ENCODE measurements around the gene TNXB. TPM values are rescaled to one million over a fixed set of nuclear protein-coding genes. Genes with fewer than 3 reads are reported as not detected.

TNXB gene
- total RNA-seq, 2 experiments from 2014 or later: 3.1 to 5.5 TPM

GRCh38 chr6:32095338-32096086, 13.6 kb downstream of the TNXB start:
- CTCF ChIA-PET: no interaction called here
- no peak for DNase-seq
- Mint-ChIP-seq H3K27ac (no peak overlapping the region), H3K36me3 (no peaks in the 10 kb centered on the region), H3K4me3 (no peak overlapping the region), H3K9me3 (ENCODE audit: low read depth) (no peaks in the 10 kb centered on the region), H3K4me1 (no peaks in the 10 kb centered on the region), H3K27me3 (peaks cover 72% of the 10 kb centered on the region)
- ATAC-seq: no peak

GRCh38 chr6:32092760-32093497, 16.2 kb downstream of the TNXB start:
- Mint-ChIP-seq H3K9me3 (ENCODE audit: low read depth) (no peaks in the 10 kb centered on the region), H3K4me3 (no peak overlapping the region), H3K27me3 (peaks cover 83% of the 10 kb centered on the region), H3K27ac (no peak overlapping the region), H3K36me3 (no peaks in the 10 kb centered on the region), H3K4me1 (no peaks in the 10 kb centered on the region)
- CTCF ChIA-PET: interaction anchor here (0.7 to 1.6 kb wide), 4 partner anchors 12 to 46 kb away, joined by 3 to 4 read pairs (median 4); no protein-coding TSS in a partner anchor
- DNase-seq: no peak
- no peak for ATAC-seq

GRCh38 chr6:32089082-32089828, 19.9 kb downstream of the TNXB start:
- Mint-ChIP-seq H3K27ac (no peak overlapping the region), H3K36me3 (no peaks in the 10 kb centered on the region), H3K27me3 (peaks cover 76% of the 10 kb centered on the region), H3K9me3 (ENCODE audit: low read depth) (no peaks in the 10 kb centered on the region), H3K4me1 (peaks cover 13% of the 10 kb centered on the region), H3K4me3 (no peak overlapping the region)
- no peak for DNase-seq
- CTCF ChIA-PET: interaction anchor here (1.3 kb wide), 1 partner anchor 613 kb away, joined by 3 read pairs; no protein-coding TSS in a partner anchor
- no peak for ATAC-seq

- Mint-ChIP-seq H3K36me3 (no peaks in the 10 kb centered on the region), H3K4me3 (no peak overlapping the region), H3K27ac (no peak overlapping the region), H3K4me1 (peaks cover 13% of the 10 kb centered on the region), H3K9me3 (ENCODE audit: low read depth) (no peaks in the 10 kb centered on the region), H3K27me3 (peaks cover 74% of the 10 kb centered on the region)
- CTCF ChIA-PET: interaction anchor here (0.7 to 1.0 kb wide), 2 partner anchors 30 to 107 kb away, joined by 3 read pairs; no protein-coding TSS in a partner anchor
- DNase-seq: no peak
- ATAC-seq: no peak
These were observed 20.6 kb downstream of the TNXB start for GRCh38 chr6:32088487-32089049.

GRCh38 chr6:32087574-32088486, 21.3 kb downstream of the TNXB start:
- ATAC-seq (peak; percentile 90), DNase-seq (peak; percentile 81)
- CTCF ChIA-PET: interaction anchor here (0.7 to 1.0 kb wide), 2 partner anchors 31 to 107 kb away, joined by 3 read pairs; no protein-coding TSS in a partner anchor
- Mint-ChIP-seq H3K27me3 (peaks cover 75% of the 10 kb centered on the region), H3K4me1 (peaks cover 13% of the 10 kb centered on the region), H3K9me3 (ENCODE audit: low read depth) (no peaks in the 10 kb centered on the region), H3K27ac (no peak overlapping the region), H3K4me3 (no peak overlapping the region), H3K36me3 (no peaks in the 10 kb centered on the region)

GRCh38 chr6:32086661-32087573, 22.2 kb downstream of the TNXB start:
- Mint-ChIP-seq H3K9me3 (ENCODE audit: low read depth) (no peaks in the 10 kb centered on the region), H3K27ac (no peak overlapping the region), H3K4me1 (peaks cover 13% of the 10 kb centered on the region), H3K27me3 (peaks cover 68% of the 10 kb centered on the region), H3K36me3 (no peaks in the 10 kb centered on the region), H3K4me3 (no peak overlapping the region)
- DNase-seq (peak; percentile 52), ATAC-seq (peak; percentile 24)
- CTCF ChIA-PET: no interaction called here

- ATAC-seq (no peak), DNase-seq (no peak)
- Mint-ChIP-seq H3K36me3 (no peaks in the 10 kb centered on the region), H3K4me1 (peaks cover 13% of the 10 kb centered on the region), H3K9me3 (ENCODE audit: low read depth) (no peaks in the 10 kb centered on the region), H3K27ac (no peak overlapping the region), H3K4me3 (no peak overlapping the region), H3K27me3 (peaks cover 68% of the 10 kb centered on the region)
- CTCF ChIA-PET: interaction anchor here (1.5 kb wide), 1 partner anchor 159 kb away, joined by 4 read pairs; no protein-coding TSS in a partner anchor
These were observed 23.2 kb downstream of the TNXB start for GRCh38 chr6:32085759-32086459.

GRCh38 chr6:32084780-32085179, 24.4 kb downstream of the TNXB start:
- Mint-ChIP-seq H3K27me3 (peaks cover 58% of the 10 kb centered on the region), H3K4me1 (peaks cover 13% of the 10 kb centered on the region), H3K36me3 (no peaks in the 10 kb centered on the region), H3K27ac (no peak overlapping the region), H3K4me3 (no peak overlapping the region), H3K9me3 (ENCODE audit: low read depth) (no peaks in the 10 kb centered on the region)
- ATAC-seq (no peak), DNase-seq (no peak)
- CTCF ChIA-PET: interaction anchor here (1.5 kb wide), 1 partner anchor 160 kb away, joined by 4 read pairs; no protein-coding TSS in a partner anchor

- H3K36me3 Mint-ChIP-seq: no peaks in the 10 kb centered on the region
- peaks cover 51% of the 10 kb centered on the region for H3K27me3 Mint-ChIP-seq
- ATAC-seq: no peak
- H3K9me3 Mint-ChIP-seq (ENCODE audit: low read depth): no peaks in the 10 kb centered on the region
- CTCF ChIA-PET: interaction anchor here (1.5 kb wide), 1 partner anchor 161 kb away, joined by 4 read pairs; no protein-coding TSS in a partner anchor
- peaks cover 13% of the 10 kb centered on the region for H3K4me1 Mint-ChIP-seq
- H3K4me3 Mint-ChIP-seq: no peak overlapping the region
- no peak for DNase-seq
- no peak overlapping the region for H3K27ac Mint-ChIP-seq
These were observed 25.0 kb downstream of the TNXB start for GRCh38 chr6:32083812-32084768.

GRCh38 chr6:32082935-32083334, 26.2 kb downstream of the TNXB start:
- no peaks in the 10 kb centered on the region for H3K36me3 Mint-ChIP-seq
- H3K4me3 Mint-ChIP-seq: no peak overlapping the region
- peaks cover 13% of the 10 kb centered on the region for H3K4me1 Mint-ChIP-seq
- ATAC-seq (no peak), DNase-seq (no peak)
- CTCF ChIA-PET: no interaction called here
- H3K27ac Mint-ChIP-seq: no peak overlapping the region
- H3K9me3 Mint-ChIP-seq (ENCODE audit: low read depth): no peaks in the 10 kb centered on the region
- H3K27me3 Mint-ChIP-seq: peaks cover 39% of the 10 kb centered on the region
